ENCODE measurements around the gene DGKI. TPM values are rescaled to one million over a fixed set of nuclear protein-coding genes. Genes with fewer than 3 reads are reported as not detected.

DGKI gene
- total and polyA plus RNA-seq, 2 of the 13 experiments (the other 11 are each of a cell fraction or from before 2014, with no cell fraction given), result 0.09 to 0.17 TPM

- no peak for TF ChIP-seq ELF3 (CRISPR knock-in tag; IDR thresholded peaks at IDR 0.05)
Measured at GRCh38 chr7:137601642-137602041, 245.1 kb downstream of the DGKI start (continued).

GRCh38 chr7:137597856-137598255 is 248.9 kb downstream of the DGKI start:
- no peak for TF ChIP-seq CERS6 (CRISPR knock-in tag; IDR thresholded peaks at IDR 0.05)
- TF ChIP-seq ZNF335 (CRISPR knock-in tag; IDR thresholded peaks at IDR 0.05), result no peak
- no peak for TF ChIP-seq SMARCE1 (IDR thresholded peaks at IDR 0.05; ENCODE audit: borderline replicate concordance)
- TF ChIP-seq E2F2 (CRISPR knock-in tag; IDR thresholded peaks at IDR 0.05; ENCODE audit: borderline replicate concordance), result no peak
- TF ChIP-seq TSC22D2 (CRISPR knock-in tag; IDR thresholded peaks at IDR 0.05; ENCODE audit: borderline replicate concordance), result no peak
- TF ChIP-seq ZNF20 (CRISPR knock-in tag; IDR thresholded peaks at IDR 0.05), result no peak
- TF ChIP-seq HMGXB3 (CRISPR knock-in tag; IDR thresholded peaks at IDR 0.05; ENCODE audit: borderline replicate concordance), result no peak
- no peak for TF ChIP-seq NCOA2 (CRISPR knock-in tag; IDR thresholded peaks at IDR 0.05)
- no peak for TF ChIP-seq FOXK1 (CRISPR knock-in tag; IDR thresholded peaks at IDR 0.05; ENCODE audit: borderline replicate concordance, low read depth)
- TF ChIP-seq ZBTB39 (CRISPR knock-in tag; IDR thresholded peaks at IDR 0.05), result no peak
- TF ChIP-seq FOXM1 (CRISPR knock-in tag; IDR thresholded peaks at IDR 0.05), result no peak
- no peak for TF ChIP-seq THAP8 (CRISPR knock-in tag; IDR thresholded peaks at IDR 0.05; ENCODE audit: borderline replicate concordance)
- in situ Hi-C loops (cut with HindIII; ENCODE audit: extremely low pct_ligation_motif_present, low pct_unique_long_range_greater_than_20kb) (no loop called here), intact Hi-C loops (cut with micrococcal nuclease; ENCODE audit: unreplicated experiment) (no loop called here)
- DNase-seq (ENCODE audit: low spot score) (no peak), FAIRE-seq (no peak), ATAC-seq (no peak)
- H3K27me3 ChIP-seq (ENCODE audit: control insufficient read depth in 1 of 2, insufficient read depth in 2 of 2, low read length in 2 of 2), result no peaks in the 10 kb centered on the region
- POLR2A ChIA-PET, result no interaction called here
- no peak overlapping the region for H3K4me2 ChIP-seq (ENCODE audit: low read depth, low read length)
- H3K27ac ChIP-seq (ENCODE audit: extremely low read length, insufficient read depth, low read length), result no peak overlapping the region
- no peaks in the 10 kb centered on the region for H3K36me3 ChIP-seq (replicated peaks in 1 of 2; ENCODE audit: control insufficient read depth in 1 of 2, insufficient read depth in 2 of 2, low read length in 2 of 2)
- H3K9ac ChIP-seq (ENCODE audit: insufficient read depth, low read depth, low read length), result no peak overlapping the region
- no peaks in the 10 kb centered on the region for H4K20me1 ChIP-seq (ENCODE audit: insufficient read depth, low read length)
- no peak overlapping the region for H3K4me3 ChIP-seq (replicated peaks in 1 of 3; ENCODE audit: insufficient read depth in 1 of 3, low read depth in 2 of 3, low read length in 3 of 3)
- H2AFZ ChIP-seq (ENCODE audit: low read length), result no peak overlapping the region
- no peaks in the 10 kb centered on the region for H3K9me3 ChIP-seq (ENCODE audit: low read length)
- H3K79me2 ChIP-seq (ENCODE audit: insufficient read depth, low read length), result no peaks in the 10 kb centered on the region
- CTCF ChIA-PET (ENCODE audit: low intra/inter-chr PET ratio, low total read pairs), result no interaction called here
- BruUV-seq (replicated peaks), result no TSS peak
- no peaks in the 10 kb centered on the region for H3K4me1 ChIP-seq (ENCODE audit: insufficient read depth, low read length)
- WGBS (ENCODE audit: low lambda C conversion rate), result 3% methylated on average over 4 of the region's 4 CpGs
